Measurements from ENCODE around the gene RERE.

Gene RERE

DNA sequence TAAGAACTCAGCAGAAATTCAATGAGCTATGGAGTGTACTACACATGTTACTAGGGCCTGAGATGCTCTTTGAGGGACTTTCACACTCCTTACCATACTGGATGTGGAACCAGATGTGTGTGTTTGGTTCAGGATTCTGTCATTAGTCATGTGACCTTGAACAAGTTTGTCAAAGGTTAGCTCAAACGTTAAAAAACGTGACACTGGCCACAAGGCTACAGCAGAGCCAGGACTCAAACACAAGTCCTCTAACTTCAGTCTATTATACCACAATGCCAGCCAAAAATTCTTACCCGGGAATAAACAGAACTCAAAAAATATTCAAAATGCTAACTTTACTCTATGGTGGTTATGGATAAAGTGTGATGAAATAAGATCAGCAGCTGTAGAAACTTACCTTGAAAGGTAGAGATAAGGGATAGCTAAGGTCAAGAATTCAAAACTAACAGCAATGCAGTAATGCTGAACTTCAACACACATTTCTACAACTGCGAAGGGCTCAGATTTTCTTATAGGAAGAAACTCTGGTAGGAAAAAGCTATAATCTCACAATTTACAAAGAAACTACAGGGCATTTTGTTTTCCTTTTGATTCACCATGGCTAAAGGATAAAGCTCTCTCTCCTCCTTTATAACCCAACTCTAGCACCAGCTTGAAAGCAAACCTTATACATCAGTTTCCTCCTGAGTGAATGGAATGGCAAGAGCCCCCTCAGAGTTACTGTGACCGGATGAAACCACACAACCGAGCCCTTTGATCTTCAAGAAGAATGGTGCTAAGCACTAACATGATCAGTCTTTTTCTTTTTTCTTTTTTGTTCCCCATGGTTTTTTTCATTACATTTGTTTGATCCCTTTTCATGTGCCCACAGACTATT lies 265.6 kb downstream of the RERE start:
- H4K20me1 ChIP-seq (ENCODE audit: control insufficient read depth, insufficient read depth, low read depth, low read length): no peaks in the 10 kb centered on the region

DNA sequence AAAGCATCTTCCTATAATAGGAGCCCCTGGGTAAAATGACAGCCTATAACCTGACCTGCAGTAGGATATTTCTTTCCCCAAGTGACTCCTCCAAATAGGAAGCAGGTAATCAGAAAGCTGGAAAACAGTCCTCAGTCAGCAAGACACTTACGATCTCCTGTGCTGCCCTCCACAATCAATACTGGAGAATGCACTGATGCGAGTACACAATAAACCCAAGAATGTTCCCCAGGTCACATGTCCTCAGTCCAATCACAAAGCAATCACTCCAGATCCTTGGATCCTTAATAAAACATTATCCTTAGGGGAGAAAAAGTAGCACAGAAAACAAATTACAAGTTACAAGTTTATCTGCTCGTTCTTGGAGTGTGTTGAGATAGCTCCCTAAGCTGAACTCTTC lies 266.4 kb downstream of the RERE start:
- Histone ChIP-seq H3K27me3 (ENCODE audit: control insufficient read depth, low read length) (no peaks in the 10 kb centered on the region), H3K4me1 (ENCODE audit: control insufficient read depth, low read length) (peaks cover 10% of the 10 kb centered on the region), H3K4me2 (ENCODE audit: low read length) (no peak overlapping the region), H3K9me3 (ENCODE audit: control insufficient read depth, insufficient read depth, low read length) (no peaks in the 10 kb centered on the region), H3F3A (ENCODE audit: control insufficient read depth, insufficient read depth) (no peaks in the 10 kb centered on the region; the same call in 1 of the 2 replicates), H4K20me1 (ENCODE audit: control insufficient read depth, insufficient read depth, low read depth, low read length) (no peaks in the 10 kb centered on the region), H3K36me3 (ENCODE audit: control insufficient read depth, low read length) (peaks cover 16% of the 10 kb centered on the region), H3K27ac (ENCODE audit: low read depth, low read length) (no peak overlapping the region), H3K79me2 (ENCODE audit: control insufficient read depth, low read length) (peaks cover 5% of the 10 kb centered on the region), H3K9me2 (replicated peaks; ENCODE audit: control insufficient read depth, low read length) (no peaks in the 10 kb centered on the region), H3K4me3 (ENCODE audit: low read length) (no peak overlapping the region)
- no peak for TF ChIP-seq EZH2phosphoT487 (IDR thresholded peaks at IDR 0.05; ENCODE audit: borderline replicate concordance, low read length)
- TF ChIP-seq, protein P1, sequence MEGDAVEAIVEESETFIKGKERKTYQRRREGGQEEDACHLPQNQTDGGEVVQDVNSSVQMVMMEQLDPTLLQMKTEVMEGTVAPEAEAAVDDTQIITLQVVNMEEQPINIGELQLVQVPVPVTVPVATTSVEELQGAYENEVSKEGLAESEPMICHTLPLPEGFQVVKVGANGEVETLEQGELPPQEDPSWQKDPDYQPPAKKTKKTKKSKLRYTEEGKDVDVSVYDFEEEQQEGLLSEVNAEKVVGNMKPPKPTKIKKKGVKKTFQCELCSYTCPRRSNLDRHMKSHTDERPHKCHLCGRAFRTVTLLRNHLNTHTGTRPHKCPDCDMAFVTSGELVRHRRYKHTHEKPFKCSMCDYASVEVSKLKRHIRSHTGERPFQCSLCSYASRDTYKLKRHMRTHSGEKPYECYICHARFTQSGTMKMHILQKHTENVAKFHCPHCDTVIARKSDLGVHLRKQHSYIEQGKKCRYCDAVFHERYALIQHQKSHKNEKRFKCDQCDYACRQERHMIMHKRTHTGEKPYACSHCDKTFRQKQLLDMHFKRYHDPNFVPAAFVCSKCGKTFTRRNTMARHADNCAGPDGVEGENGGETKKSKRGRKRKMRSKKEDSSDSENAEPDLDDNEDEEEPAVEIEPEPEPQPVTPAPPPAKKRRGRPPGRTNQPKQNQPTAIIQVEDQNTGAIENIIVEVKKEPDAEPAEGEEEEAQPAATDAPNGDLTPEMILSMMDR (IDR thresholded peaks at IDR 0.05; ENCODE audit: low read depth, low read length, poor library complexity, severe bottlenecking): no peak

More for the DNA sequence above, 265.6 kb downstream of the RERE start:
- no peak overlapping the region for H3K4me3 ChIP-seq (ENCODE audit: low read length)
- peaks cover 5% of the 10 kb centered on the region for H3K79me2 ChIP-seq (ENCODE audit: control insufficient read depth, low read length)
- no peaks in the 10 kb centered on the region for H3K9me3 ChIP-seq (ENCODE audit: control insufficient read depth, insufficient read depth, low read length)
- H3K4me2 ChIP-seq (ENCODE audit: low read length): no peak overlapping the region
- H3K9me2 ChIP-seq (replicated peaks; ENCODE audit: control insufficient read depth, low read length): no peaks in the 10 kb centered on the region
- H3F3A ChIP-seq (ENCODE audit: control insufficient read depth, insufficient read depth): no peaks in the 10 kb centered on the region; the same call in 1 of the 2 replicates
- H3K4me1 ChIP-seq (ENCODE audit: control insufficient read depth, low read length): 0 out of 2 replicates have a peak, but pooled peaks cover 4% of the 10 kb centered on the region
- peaks cover 16% of the 10 kb centered on the region for H3K36me3 ChIP-seq (ENCODE audit: control insufficient read depth, low read length)
- H3K27me3 ChIP-seq (ENCODE audit: control insufficient read depth, low read length): no peaks in the 10 kb centered on the region
- TF ChIP-seq EZH2phosphoT487 (IDR thresholded peaks at IDR 0.05; ENCODE audit: borderline replicate concordance, low read length): no peak
- TF ChIP-seq, protein P1 (IDR thresholded peaks at IDR 0.05; ENCODE audit: low read depth, low read length, poor library complexity, severe bottlenecking): no peak
- no peak overlapping the region for H3K27ac ChIP-seq (ENCODE audit: low read depth, low read length)

DNA sequence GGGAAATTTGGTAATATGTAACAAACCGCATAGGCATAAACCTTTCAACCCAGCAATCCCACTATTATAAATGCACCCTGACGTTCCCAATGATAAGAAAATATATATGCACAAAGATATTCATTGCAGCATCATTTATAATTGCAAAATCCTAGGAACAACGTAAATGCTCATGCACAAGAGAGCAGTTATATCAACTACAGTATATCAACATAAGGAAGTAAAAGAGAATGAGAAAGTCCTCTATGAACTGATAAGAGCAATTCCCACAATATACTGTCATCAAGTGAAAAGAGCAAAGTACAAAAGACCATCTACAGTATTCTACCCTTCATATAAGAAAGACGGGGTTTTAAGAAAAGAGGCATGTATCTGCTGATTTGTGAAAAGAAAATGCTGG lies 269.6 kb downstream of the RERE start:
- Histone ChIP-seq H3K27ac (ENCODE audit: low read depth, low read length) (no peak overlapping the region), H3K36me3 (ENCODE audit: control insufficient read depth, low read length) (peaks cover 16% of the 10 kb centered on the region), H3K9me2 (replicated peaks; ENCODE audit: control insufficient read depth, low read length) (no peaks in the 10 kb centered on the region), H3K4me3 (ENCODE audit: low read length) (no peak overlapping the region), H3K4me1 (ENCODE audit: control insufficient read depth, low read length) (peaks cover 17% of the 10 kb centered on the region), H3K4me2 (ENCODE audit: low read length) (no peak overlapping the region), H3F3A (ENCODE audit: control insufficient read depth, insufficient read depth) (no peaks in the 10 kb centered on the region; the same call in 1 of the 2 replicates), H4K20me1 (ENCODE audit: control insufficient read depth, insufficient read depth, low read depth, low read length) (no peaks in the 10 kb centered on the region), H3K79me2 (ENCODE audit: control insufficient read depth, low read length) (no peaks in the 10 kb centered on the region), H3K27me3 (ENCODE audit: control insufficient read depth, low read length) (no peaks in the 10 kb centered on the region), H3K9me3 (ENCODE audit: control insufficient read depth, insufficient read depth, low read length) (peaks cover 13% of the 10 kb centered on the region; the same call in 1 of the 2 replicates)
- no peak for TF ChIP-seq EZH2phosphoT487 (IDR thresholded peaks at IDR 0.05; ENCODE audit: borderline replicate concordance, low read length)
- TF ChIP-seq, protein P1 (IDR thresholded peaks at IDR 0.05; ENCODE audit: low read depth, low read length, poor library complexity, severe bottlenecking): no peak
